ENCODE data around the gene UQCRH.

Gene UQCRH

GRCh38 chr1:46303038-46303871 lies at the start of gene UQCRH, which contains the start of gene LRRC41:
TSS of gene UQCRH (plus strand) at chr1:46303698. CDS start at chr1:46303767, 69 bp downstream.
TSS of gene LRRC41 (minus strand) at chr1:46303616. CDS start at chr1:46303322, 294 bp downstream.
- peak; percentile 90 to 91 for DNase-seq (ENCODE audit: low read depth in 1 of 2, low spot score in 1 of 2)

- DNase-seq (ENCODE audit: low read depth in 1 of 2, low spot score in 1 of 2): no peak
Measured at GRCh38 chr1:46254668-46255067, 48.8 kb upstream of the UQCRH start.

GRCh38 chr1:46256523-46256922 lies 47.0 kb upstream of the UQCRH start:
- DNase-seq (ENCODE audit: low read depth in 1 of 2, low spot score in 1 of 2): no peak

- DNase-seq (ENCODE audit: low read depth in 1 of 2, low spot score in 1 of 2): no peak
Measured at GRCh38 chr1:46262508-46262907, 41.0 kb upstream of the UQCRH start.

GRCh38 chr1:46263146-46263545 lies 40.4 kb upstream of the UQCRH start:
- DNase-seq (ENCODE audit: low read depth in 1 of 2, low spot score in 1 of 2): no peak

GRCh38 chr1:46268578-46268977 lies 34.9 kb upstream of the UQCRH start:
- no peak for DNase-seq (ENCODE audit: low read depth in 1 of 2, low spot score in 1 of 2)

- no peak for DNase-seq (ENCODE audit: low read depth in 1 of 2, low spot score in 1 of 2)
Measured at GRCh38 chr1:46274225-46275029, 29.1 kb upstream of the UQCRH start.

- DNase-seq (ENCODE audit: low read depth in 1 of 2, low spot score in 1 of 2): no peak
Measured at GRCh38 chr1:46275030-46275337, 28.5 kb upstream of the UQCRH start.

- DNase-seq (ENCODE audit: low read depth in 1 of 2, low spot score in 1 of 2): no peak
Measured at GRCh38 chr1:46277658-46278373, 25.7 kb upstream of the UQCRH start.

- DNase-seq (ENCODE audit: low read depth in 1 of 2, low spot score in 1 of 2): no peak
Measured at GRCh38 chr1:46278807-46279206, 24.7 kb upstream of the UQCRH start.

GRCh38 chr1:46280092-46280491 lies 23.4 kb upstream of the UQCRH start:
- no peak for DNase-seq (ENCODE audit: low read depth in 1 of 2, low spot score in 1 of 2)

GRCh38 chr1:46281021-46281420 lies 22.5 kb upstream of the UQCRH start:
- DNase-seq (ENCODE audit: low read depth in 1 of 2, low spot score in 1 of 2): no peak

GRCh38 chr1:46284058-46284457 lies 19.4 kb upstream of the UQCRH start:
- no peak for DNase-seq (ENCODE audit: low read depth in 1 of 2, low spot score in 1 of 2)

- DNase-seq (ENCODE audit: low read depth in 1 of 2, low spot score in 1 of 2): no peak
Measured at GRCh38 chr1:46284597-46285564, 18.6 kb upstream of the UQCRH start.

- DNase-seq (ENCODE audit: low read depth in 1 of 2, low spot score in 1 of 2): no peak
Measured at GRCh38 chr1:46285730-46286477, 17.6 kb upstream of the UQCRH start.

- no peak for DNase-seq (ENCODE audit: low read depth in 1 of 2, low spot score in 1 of 2)
Measured at GRCh38 chr1:46288485-46289133, 14.9 kb upstream of the UQCRH start.

- no peak for DNase-seq (ENCODE audit: low read depth in 1 of 2, low spot score in 1 of 2)
Measured at GRCh38 chr1:46289134-46289494, 14.4 kb upstream of the UQCRH start.

- DNase-seq (ENCODE audit: low read depth in 1 of 2, low spot score in 1 of 2): no peak
Measured at GRCh38 chr1:46289976-46290375, 13.5 kb upstream of the UQCRH start.

GRCh38 chr1:46295306-46295705 lies 8.2 kb upstream of the UQCRH start:
- DNase-seq (ENCODE audit: low read depth in 1 of 2, low spot score in 1 of 2): no peak

Measured in activated CD4-positive, alpha-beta T cell treated with anti-CD3 and anti-CD28 coated beads, Interleukin-2, amount 50 U/mL, for 24 hours (primary cell).